ENCODE results near the gene PTPRN2. TPM values are rescaled to one million over a fixed set of nuclear protein-coding genes. Genes with fewer than 3 reads are reported as not detected.
"Not testable (repeated sequence)": the region's sequence is repeated elsewhere in the genome, so short reads cannot be mapped to it uniquely, and the experiment has no call there.

The PTPRN2 gene
- total RNA-seq, 1 experiment from 2014 or later = not detected

- CTCF ChIA-PET = no interaction called here
- Histone ChIP-seq H3K4me1 (replicated peaks; ENCODE audit: insufficient read depth) (no peaks in the 10 kb centered on the region), H3K27me3 (ENCODE audit: insufficient read depth, low read depth) (peaks cover 88% of the 10 kb centered on the region), H2AFZ (no peak overlapping the region), H4K20me1 (ENCODE audit: insufficient read depth) (no peaks in the 10 kb centered on the region), H3K9me3 (ENCODE audit: insufficient read depth, low read depth) (no peaks in the 10 kb centered on the region), H3K79me2 (ENCODE audit: low read depth) (no peaks in the 10 kb centered on the region), H3K4me2 (no peak overlapping the region), H3F3A (ENCODE audit: insufficient read depth, low read depth) (no peaks in the 10 kb centered on the region), H3K4me3 (no peak overlapping the region), H3K36me3 (ENCODE audit: low read depth) (no peaks in the 10 kb centered on the region), H3K27ac (no peak overlapping the region), H3K9me2 (ENCODE audit: insufficient read depth) (no peaks in the 10 kb centered on the region)
- TF ChIP-seq EZH2 (IDR thresholded peaks at IDR 0.05; ENCODE audit: low read depth) = no peak
- TF ChIP-seq, protein P1, sequence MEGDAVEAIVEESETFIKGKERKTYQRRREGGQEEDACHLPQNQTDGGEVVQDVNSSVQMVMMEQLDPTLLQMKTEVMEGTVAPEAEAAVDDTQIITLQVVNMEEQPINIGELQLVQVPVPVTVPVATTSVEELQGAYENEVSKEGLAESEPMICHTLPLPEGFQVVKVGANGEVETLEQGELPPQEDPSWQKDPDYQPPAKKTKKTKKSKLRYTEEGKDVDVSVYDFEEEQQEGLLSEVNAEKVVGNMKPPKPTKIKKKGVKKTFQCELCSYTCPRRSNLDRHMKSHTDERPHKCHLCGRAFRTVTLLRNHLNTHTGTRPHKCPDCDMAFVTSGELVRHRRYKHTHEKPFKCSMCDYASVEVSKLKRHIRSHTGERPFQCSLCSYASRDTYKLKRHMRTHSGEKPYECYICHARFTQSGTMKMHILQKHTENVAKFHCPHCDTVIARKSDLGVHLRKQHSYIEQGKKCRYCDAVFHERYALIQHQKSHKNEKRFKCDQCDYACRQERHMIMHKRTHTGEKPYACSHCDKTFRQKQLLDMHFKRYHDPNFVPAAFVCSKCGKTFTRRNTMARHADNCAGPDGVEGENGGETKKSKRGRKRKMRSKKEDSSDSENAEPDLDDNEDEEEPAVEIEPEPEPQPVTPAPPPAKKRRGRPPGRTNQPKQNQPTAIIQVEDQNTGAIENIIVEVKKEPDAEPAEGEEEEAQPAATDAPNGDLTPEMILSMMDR (conservative IDR thresholded peaks at IDR 0.05) = no peak
- POLR2A ChIA-PET (ENCODE audit: unreplicated experiment) = no interaction called here
- intact Hi-C loops (cut with micrococcal nuclease; ENCODE audit: unreplicated experiment) = no loop called here
- no TSS peak for BruUV-seq (replicated peaks)
- no peak for DNase-seq
These were observed 670.5 kb downstream of the PTPRN2 start for GRCh38 chr7:157916946-157917640.

- Histone ChIP-seq H3K36me3 (ENCODE audit: low read depth) (no peaks in the 10 kb centered on the region), H2AFZ (no peak overlapping the region), H3K4me1 (replicated peaks; ENCODE audit: insufficient read depth) (no peaks in the 10 kb centered on the region), H3K27me3 (ENCODE audit: insufficient read depth, low read depth) (peaks cover 72% of the 10 kb centered on the region), H3K4me3 (no peak overlapping the region), H3K9me3 (ENCODE audit: insufficient read depth, low read depth) (no peaks in the 10 kb centered on the region), H3K4me2 (no peak overlapping the region), H3F3A (ENCODE audit: insufficient read depth, low read depth) (no peaks in the 10 kb centered on the region), H4K20me1 (ENCODE audit: insufficient read depth) (no peaks in the 10 kb centered on the region), H3K79me2 (ENCODE audit: low read depth) (no peaks in the 10 kb centered on the region), H3K9me2 (ENCODE audit: insufficient read depth) (no peaks in the 10 kb centered on the region), H3K27ac (no peak overlapping the region)
- no peak for DNase-seq
- CTCF ChIA-PET = no interaction called here
- no TSS peak for BruUV-seq (replicated peaks)
- intact Hi-C loops (cut with micrococcal nuclease; ENCODE audit: unreplicated experiment) = no loop called here
- TF ChIP-seq, protein P1 (conservative IDR thresholded peaks at IDR 0.05) = no peak
- TF ChIP-seq EZH2 (IDR thresholded peaks at IDR 0.05; ENCODE audit: low read depth) = no peak
- POLR2A ChIA-PET (ENCODE audit: unreplicated experiment) = no interaction called here
These were observed 677.2 kb downstream of the PTPRN2 start for GRCh38 chr7:157910446-157910845.

DNA sequence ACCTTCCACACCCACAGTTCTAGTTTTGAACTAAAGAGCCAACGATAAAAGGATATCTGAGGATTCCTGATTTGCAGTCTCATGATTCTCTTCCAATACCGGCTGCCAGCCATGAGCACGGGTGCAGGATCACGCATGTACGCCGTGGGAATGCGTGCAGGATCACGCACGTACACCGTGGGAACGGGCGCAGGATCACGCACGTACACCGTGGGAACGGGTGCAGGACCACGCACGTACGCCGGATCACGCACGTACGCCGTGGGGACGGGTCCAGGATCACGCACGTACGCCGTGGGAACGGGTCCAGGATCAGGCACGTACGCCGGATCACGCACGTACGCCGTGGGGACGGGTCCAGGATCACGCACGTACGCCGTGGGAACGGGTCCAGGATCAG, 677.6 kb downstream of the PTPRN2 start:
- H3K4me2 ChIP-seq; H3K9me3 ChIP-seq (ENCODE audit: insufficient read depth, low read depth); H3K4me3 ChIP-seq; H2AFZ ChIP-seq; H4K20me1 ChIP-seq (ENCODE audit: insufficient read depth); BruUV-seq (replicated peaks); intact Hi-C loops (cut with micrococcal nuclease; ENCODE audit: unreplicated experiment); CTCF ChIA-PET; H3K36me3 ChIP-seq (ENCODE audit: low read depth); H3K27ac ChIP-seq; H3K9me2 ChIP-seq (ENCODE audit: insufficient read depth); H3K4me1 ChIP-seq (replicated peaks; ENCODE audit: insufficient read depth); DNase-seq; POLR2A ChIA-PET (ENCODE audit: unreplicated experiment); H3K79me2 ChIP-seq (ENCODE audit: low read depth); H3F3A ChIP-seq (ENCODE audit: insufficient read depth, low read depth): not testable (repeated sequence)
- peaks cover 73% of the 10 kb centered on the region for H3K27me3 ChIP-seq (ENCODE audit: insufficient read depth, low read depth)

GRCh38 chr7:157909370-157909769, 678.3 kb downstream of the PTPRN2 start:
- BruUV-seq (replicated peaks) = no TSS peak
- Histone ChIP-seq H4K20me1 (ENCODE audit: insufficient read depth) (no peaks in the 10 kb centered on the region), H3K36me3 (ENCODE audit: low read depth) (no peaks in the 10 kb centered on the region), H3K4me1 (replicated peaks; ENCODE audit: insufficient read depth) (no peaks in the 10 kb centered on the region), H3F3A (ENCODE audit: insufficient read depth, low read depth) (no peaks in the 10 kb centered on the region), H2AFZ (no peak overlapping the region), H3K4me2 (no peak overlapping the region), H3K4me3 (no peak overlapping the region), H3K79me2 (ENCODE audit: low read depth) (no peaks in the 10 kb centered on the region), H3K9me3 (ENCODE audit: insufficient read depth, low read depth) (no peaks in the 10 kb centered on the region), H3K27me3 (ENCODE audit: insufficient read depth, low read depth) (peaks cover 75% of the 10 kb centered on the region), H3K27ac (no peak overlapping the region), H3K9me2 (ENCODE audit: insufficient read depth) (no peaks in the 10 kb centered on the region)
- no peak for DNase-seq
- ChIA-PET POLR2A (ENCODE audit: unreplicated experiment) (no interaction called here), CTCF (no interaction called here)
- intact Hi-C loops (cut with micrococcal nuclease; ENCODE audit: unreplicated experiment) = no loop called here
- TF ChIP-seq, protein P1 (conservative IDR thresholded peaks at IDR 0.05) = no peak
- no peak for TF ChIP-seq EZH2 (IDR thresholded peaks at IDR 0.05; ENCODE audit: low read depth)

All from PC-9 (cell line).